GM12873 (cell line): ENCODE results near the gene C1QA.

Source experiments
- CTCF ChIP-seq: IDR thresholded peaks from 2 replicates; pipeline ENCODE4 v1.5.1; 2012; ENCODE audit warnings: low read depth, mild to moderate bottlenecking, moderate library complexity, low read length, control low read depth; ENCODE audit not compliant: insufficient read depth; ENCODE audit errors: missing control alignments

C1QA gene

GRCh38 chr1:22602060-22602740, 34.2 kb upstream of the C1QA start:
- TF ChIP-seq CTCF = no peak

GRCh38 chr1:22606161-22606560, 30.3 kb upstream of the C1QA start:
- TF ChIP-seq CTCF = no peak

GRCh38 chr1:22607154-22607553, 29.3 kb upstream of the C1QA start:
- no peak for TF ChIP-seq CTCF

GRCh38 chr1:22608361-22608760, 28.1 kb upstream of the C1QA start:
- TF ChIP-seq CTCF = no peak

GRCh38 chr1:22609291-22609690, 27.1 kb upstream of the C1QA start:
- TF ChIP-seq CTCF = no peak

- TF ChIP-seq CTCF = no peak
These were observed 24.9 kb upstream of the C1QA start for GRCh38 chr1:22611530-22611947.

- TF ChIP-seq CTCF = no peak
These were observed 23.5 kb upstream of the C1QA start for GRCh38 chr1:22612671-22613571.
